ENCODE results near the gene ELAVL2.

The ELAVL2 gene

DNA sequence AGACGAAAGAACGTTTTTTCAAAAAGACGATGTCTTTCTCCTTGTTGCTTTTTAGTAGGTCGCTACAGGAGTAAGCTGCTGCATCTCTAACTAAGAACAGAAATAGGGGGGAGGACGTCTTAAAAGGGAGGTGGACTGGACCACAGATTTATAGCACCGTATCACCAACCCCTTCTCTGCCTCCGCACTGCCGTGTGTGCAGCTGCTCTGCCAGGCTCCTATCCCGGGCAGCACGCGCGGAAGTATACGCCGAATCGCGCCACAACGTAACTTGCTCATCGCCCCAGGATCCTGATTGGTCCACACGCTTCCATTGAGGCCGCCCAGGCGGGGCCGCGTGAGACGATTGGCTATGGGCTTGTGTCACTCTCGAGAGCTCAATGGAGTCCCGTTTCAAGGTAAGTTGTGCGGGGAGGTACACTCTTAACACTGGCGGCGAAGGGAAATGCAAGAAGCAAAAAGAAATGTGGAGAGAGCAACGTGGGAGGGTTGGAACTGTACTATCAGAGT, at the start of gene ELAVL2:
Gene ELAVL2 (minus strand): TSS at position 121 of the 510 bp plus-strand sequence. CDS start 64,006 bp downstream, outside the sequence.
- DNase-seq = peak; percentile 96 to 97

DNA sequence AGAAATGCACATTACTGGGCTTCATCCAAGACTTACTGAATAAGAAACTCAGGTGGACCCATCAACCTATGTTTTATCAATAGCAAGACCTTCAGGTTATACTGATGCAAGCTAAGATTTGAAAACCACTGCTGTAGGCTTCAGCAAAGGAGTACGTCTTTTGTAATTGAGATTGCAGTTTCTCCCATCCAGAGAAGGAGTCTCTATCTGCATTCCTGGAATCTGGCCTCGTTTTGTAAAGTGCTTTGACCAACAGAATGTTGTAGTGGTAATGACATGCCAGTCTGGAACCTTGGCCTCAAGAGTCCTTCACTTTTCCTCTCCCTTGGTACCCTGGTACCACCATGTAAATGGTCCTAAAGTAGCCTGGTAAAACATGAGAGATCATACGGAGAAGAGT, 32.2 kb upstream of the ELAVL2 start:
- DNase-seq = no peak

DNA sequence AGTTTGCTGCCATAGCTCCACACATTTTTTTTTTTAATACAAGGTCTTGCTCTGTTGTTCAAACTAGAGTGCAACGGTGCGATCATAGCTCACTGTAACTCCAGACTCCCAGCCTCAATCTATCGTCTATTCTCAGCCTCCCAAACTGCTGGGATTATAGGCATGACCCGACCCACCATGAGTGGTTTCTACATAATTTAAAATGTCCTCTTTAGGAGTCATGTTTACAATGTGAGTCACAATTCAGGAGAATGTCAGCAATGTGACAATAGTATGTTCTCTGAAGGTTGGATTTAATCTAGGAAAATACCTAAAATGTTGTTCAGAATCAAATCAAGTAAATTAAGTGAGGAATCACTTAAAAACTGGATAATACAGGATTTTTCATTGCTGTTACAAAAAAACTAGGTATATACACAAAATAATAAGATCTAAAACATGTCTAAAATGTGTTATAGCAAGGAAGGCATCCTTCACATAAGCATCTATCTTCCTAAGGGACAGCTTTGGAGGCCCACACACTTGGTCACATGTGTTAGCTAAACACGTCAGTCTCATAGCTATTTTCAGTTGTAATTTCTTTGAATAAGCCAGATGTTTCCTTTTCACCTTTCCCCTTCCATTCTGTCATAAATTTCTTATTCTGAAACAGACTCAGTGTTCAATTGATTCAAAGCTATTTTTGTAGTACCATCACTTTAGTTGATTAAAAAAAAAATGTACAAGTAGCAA, 30.0 kb upstream of the ELAVL2 start:
- DNase-seq = no peak

DNA sequence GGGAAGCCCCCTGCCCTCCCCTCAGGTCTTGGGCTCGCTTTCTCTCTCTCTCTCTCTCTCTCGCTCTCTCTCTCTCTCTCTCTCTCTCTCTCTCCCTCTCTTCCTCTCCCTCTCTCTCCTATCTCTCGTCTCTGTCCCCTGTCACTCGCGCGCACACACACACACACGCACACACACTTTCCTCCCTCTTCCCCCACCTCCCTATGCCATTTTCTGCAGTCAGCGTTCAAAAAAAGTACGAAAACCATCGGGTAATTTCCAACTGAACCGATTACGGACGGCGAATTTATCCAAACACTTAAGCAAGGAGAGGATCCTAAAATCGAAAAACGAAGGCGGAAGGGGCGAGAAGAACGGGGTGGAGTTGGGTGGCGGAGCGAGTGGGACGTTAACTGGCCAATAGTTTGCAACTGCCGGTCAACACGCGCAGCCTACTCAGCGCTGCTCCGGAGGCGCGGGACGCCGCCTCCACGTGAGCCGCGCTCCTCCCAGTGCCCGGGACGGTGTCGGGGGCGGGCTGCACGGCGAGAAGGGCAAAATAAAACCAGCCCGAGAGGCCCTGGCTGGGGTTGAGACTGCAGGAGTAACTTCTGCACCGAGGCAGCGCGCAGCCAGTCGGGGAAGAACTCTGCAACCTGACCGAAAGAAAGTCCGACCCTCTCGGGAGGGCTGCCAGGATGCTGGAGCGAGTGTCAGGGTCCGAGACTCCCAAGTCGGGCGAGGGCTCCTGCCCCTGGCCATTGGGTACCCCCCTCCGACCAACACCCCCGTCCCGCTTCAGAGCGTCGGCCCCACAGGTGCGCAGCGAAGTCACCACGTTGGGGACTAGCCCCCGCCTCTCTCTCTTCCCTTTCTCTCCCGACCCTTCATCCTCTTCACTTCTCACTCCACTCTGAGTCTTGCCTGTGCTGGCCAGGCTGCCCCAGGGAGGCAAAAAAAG, 24.9 kb upstream of the ELAVL2 start:
- DNase-seq = no peak

DNA sequence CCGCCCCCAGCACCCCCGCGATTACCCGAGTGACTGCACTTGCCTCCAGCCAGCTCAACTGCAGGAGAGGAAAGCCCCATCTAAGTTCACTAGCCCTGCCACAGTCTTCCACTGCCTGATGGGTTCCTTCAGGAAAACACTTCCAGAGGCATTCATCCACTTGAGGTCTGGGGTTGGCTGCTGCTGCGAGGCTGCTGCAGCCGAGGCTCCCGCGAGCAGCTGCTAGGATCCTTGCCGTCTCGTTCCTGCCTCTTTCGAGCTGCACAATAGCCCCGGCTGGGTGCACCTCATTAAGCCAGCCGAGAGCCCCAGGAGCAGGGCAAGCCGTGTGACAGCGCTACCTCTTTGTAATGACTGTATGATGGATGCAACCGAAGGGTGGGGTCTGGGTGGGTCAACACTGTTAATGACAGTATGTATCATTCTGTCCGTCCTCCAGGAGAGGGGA, 24.2 kb upstream of the ELAVL2 start:
- no peak for DNase-seq

DNA sequence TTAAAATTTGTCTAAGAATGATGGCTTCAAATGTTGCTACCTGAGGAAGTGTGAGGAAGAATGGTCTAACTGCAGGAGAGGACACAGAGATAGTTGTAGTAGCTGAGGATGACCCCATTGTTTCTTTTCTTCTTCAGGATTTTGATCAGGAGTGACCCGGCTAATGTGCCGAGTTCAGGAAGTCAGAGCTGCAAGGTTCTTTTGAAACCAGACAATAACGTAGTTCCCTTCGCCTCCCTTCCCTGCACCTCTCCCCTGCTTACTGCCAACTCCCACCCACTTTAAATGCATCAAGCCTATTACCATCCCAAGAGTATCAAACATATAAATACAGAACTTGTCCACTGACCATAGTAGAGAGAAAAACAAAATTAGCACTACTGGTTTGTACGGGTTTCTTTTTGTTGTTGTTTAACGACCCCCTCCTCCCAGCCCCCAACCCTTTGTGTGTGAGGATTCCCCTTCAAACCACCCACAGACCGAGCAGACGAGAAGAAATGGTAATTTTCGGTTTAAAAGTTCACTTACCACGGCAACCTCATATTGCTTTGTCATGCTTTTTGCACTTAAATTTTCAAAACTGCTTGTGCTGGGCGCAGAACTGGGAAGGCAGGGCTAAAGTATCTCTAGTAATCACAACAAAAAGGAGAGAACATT, 23.5 kb upstream of the ELAVL2 start:
- DNase-seq = no peak

DNA sequence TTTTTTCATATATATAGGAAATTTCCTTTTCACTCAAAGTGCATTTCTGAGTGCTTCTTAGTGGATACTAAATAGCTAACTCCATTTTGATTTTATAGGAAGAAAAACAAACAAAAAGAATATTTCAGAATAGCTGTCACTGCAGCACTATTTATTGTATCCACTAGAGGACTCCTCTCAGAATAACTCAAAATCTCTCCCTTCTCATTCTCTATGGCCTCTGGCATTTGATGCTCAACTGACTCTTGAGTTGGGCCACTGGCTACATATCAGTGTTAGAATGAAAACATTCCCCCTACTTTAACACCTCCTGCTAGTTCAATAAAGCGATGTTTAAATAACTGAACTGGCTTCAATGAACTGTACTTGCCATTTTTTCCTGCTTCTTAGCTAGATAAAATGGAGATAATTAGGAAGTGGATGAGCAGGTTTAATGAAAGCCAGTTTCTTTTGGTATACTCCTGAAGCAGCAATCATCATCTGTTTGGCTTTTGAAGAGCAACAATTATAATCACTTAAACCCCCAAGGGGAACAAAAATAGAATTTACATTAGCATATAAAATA, 16.6 kb upstream of the ELAVL2 start:
- DNase-seq = no peak

DNA sequence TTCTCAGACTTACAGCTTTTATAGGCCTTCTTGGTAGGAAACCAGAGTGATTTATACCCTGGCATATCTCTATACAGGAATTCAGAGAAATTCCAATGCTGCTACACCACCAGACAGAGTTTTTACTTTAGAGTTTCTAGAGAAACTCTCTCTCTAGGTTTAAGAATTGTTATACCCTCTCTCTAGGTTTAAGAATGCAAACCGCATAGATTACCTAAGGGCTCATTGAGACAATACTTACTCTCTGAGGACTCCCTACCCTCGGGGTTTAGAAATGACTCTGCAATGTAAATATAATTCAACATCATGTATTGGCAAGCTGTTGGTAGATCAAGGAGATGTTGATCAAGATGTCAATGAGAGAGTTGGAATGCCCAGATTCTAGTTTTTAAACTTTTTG, 15.3 kb upstream of the ELAVL2 start:
- no peak for DNase-seq

DNA sequence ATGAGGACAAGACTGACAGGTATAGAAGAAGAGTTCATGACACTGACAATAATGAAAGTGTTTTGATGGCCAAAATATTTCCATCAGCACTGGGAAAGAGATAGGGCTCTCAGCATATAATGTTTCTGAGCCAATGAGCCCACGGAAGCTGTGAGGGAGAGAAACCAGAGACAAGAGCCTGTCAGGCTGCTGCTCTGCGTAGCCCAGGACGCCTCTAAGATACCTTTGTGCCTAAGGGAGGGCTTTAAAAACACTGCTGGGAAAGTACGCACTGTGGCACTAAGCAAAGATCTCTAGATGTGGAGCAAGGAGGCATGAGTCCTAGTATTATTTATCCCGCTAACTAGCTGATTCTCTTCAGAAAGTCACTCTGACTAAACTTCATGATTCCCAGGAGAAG, 11.0 kb upstream of the ELAVL2 start:
- DNase-seq = no peak

DNA sequence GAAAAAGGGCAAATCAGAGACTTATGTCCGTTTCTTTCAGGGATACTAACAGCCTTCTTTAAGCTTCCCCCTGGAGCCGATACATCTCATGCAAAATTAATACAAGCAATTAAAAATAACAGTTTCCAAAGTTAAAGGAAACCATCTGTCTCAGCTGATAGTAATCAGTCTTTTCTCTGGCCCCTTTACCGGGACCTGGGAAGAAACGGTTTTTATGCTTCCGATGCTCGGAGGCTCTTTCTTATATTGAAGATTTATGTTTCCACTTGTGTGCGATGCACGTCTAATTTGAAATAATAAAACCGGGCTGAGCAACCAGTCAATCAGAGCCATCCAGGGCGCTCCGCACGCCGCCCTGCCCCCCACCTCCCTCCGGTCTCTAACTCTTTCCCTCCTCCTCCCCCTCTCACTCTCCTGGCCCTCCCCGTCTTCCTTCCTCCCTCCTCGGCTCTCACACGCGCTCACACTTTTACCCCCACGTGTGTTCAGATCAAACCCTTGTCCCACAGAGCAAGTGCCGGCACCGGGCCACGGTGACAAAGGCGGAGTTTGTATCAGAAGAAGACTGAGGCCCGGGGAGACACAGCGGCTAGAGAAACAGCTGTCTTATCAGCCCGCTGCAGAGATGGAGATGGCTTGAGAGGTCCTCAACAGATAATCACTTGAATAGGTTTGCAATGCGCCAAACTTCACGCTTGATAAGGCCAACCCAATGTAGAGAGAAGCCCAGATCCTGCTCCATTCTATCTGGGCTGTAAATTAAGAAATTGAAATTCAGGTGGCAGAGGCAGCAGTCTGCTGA, 5.1 kb upstream of the ELAVL2 start:
- no peak for DNase-seq

DNA sequence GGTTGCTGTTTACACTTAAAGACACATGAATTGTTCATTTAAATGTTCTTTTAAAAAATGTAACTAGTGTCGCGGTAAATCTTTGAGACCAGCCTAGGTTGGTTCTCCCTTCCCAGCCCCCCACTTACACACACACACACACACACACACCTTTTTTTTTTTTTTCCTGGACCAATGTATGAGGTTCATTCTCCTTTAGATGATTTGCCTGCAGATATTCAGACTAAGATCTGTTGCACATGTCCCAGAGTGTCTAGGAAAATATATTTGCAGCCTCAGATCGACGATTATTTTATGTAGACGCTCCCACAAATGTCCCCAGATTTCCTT, 4.4 kb upstream of the ELAVL2 start:
- DNase-seq = no peak

DNA sequence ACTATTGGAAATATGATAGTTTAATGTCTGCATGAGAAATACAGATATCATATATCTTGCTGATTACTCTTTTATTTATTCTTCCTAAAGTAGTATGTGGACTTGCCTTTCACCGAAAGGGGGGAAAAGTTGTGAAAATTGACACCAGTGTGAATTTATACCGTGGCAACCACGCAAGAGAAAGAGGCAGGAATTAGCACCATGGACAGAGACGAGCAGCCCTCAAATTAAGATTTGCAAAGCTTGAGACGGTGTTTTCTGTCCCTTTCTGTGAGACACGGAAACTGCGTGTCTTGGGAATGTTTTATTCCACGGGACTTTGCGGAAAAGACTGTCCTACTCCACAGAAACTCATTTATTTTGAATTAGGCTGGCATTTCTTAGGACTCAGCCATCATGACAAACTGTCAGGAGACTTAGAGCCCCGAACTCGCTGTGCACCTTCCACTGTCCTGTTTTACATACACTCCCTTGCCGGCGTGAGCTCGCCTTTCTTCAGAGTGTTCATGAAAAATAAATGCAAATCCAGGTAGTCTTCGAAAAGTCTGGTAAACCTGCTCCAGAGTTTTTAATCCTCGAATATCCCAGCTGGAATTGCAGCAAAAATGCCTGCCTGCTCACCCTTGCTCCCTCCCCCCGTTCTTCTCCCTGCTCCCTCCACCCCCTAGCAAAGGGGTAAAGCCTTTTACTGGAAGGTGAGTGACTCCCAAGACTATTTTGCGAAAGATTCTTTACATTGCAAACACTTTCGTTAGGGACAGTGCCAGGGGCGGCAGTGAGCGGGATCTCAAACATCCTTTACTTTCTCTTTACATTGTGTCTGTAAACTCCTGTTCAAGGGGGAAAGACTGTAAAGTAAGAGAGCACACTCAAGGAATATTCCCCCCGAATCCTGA, 3.8 kb upstream of the ELAVL2 start:
- DNase-seq = no peak

DNA sequence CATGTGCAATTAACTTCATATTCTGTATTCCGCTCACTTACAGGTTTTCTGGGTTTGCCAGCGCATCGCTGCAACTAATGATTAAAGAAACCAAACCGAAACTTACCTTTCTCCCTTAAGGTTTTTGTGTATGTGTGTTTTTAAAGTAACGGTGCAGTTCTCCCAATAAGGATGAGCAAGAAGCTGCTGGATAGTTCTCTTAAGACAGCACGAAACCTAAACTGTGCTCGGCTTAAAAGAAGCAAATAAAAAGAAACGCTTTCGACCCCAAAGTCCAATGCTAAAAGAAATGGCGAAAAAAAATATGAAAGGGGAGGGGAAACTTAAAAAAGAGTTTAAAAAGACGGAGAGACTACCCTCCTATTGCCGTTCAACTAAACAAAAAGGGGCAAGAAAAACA, 340 bp downstream of the ELAVL2 start:
- DNase-seq = peak in 1 of 2 experiments; percentile 13

DNA sequence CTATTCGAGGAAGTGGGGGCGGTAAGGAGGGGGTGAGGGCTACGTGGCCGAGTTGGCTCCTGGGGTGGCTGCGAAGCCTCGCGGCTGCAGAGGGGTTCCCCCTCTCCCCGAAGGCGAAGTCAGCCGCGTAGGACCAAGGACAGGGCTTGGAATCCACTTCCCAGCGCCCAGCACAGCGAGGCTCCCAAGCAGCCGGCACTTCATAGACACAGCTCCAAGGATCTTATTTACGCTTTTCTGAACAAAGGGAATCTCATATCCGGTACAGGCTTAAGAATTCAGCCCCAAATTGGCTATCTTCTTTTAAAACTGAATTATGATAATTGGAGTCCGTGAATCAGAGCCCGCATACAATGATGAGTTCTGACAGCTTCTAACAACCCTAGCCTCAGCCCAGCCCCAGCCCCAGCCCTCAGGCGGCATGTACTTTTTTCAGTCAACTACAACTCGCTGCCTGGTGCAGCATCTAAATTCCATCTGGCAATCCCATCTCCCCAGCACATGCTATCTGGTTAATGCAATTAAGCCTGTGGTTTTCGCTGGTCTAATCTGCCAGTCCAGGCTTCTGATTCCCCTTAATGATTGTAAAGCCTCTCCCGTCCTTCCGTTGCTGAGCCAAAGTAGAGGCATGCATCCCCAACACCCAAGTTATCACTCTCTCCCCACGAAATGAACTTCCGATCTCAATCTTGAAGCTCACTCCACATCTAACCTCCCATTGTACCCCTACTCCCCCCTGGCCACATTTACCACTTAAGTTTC, 1.0 kb downstream of the ELAVL2 start:
- peak in 1 of 2 experiments; percentile 21 for DNase-seq

DNA sequence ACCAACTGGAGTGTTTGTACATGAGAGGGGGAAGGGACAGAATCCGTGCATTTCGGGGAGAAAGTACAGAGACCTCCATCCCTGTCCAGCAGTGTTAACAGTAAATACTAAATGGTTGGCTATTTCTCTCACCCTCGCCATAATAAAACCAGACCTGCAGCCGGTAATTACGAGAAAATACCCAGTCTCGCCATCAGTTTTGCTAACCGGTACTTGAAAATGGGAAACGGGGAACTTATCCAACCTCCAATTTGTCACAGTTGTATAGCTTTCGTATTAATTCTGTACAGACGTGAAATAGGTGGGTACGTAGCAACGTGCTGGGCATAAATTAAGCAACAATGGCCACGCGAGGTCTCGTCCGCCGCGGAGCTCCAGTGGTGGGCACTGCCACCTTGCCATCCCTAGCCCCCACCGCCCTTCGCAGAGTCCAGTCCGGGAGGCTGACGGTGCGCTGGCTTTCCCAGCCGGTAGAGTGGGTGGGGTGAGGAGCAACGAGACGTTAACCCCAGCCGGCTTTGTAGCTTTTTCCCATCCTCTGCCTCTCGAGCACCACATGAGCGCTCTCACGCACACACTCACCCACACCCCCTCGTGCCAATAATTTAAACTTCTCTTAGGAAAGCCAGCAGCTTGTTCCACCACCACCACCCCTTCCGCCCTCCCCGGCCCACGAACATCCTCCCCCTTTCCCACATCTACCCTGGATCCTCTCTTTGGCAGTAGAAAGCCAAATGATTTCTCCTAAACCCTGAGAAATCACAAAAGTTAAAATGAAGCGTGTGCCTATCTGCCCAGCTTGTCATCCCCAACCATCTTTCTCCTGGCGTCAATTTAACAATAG, 1.8 kb downstream of the ELAVL2 start:
- no peak for DNase-seq

DNA sequence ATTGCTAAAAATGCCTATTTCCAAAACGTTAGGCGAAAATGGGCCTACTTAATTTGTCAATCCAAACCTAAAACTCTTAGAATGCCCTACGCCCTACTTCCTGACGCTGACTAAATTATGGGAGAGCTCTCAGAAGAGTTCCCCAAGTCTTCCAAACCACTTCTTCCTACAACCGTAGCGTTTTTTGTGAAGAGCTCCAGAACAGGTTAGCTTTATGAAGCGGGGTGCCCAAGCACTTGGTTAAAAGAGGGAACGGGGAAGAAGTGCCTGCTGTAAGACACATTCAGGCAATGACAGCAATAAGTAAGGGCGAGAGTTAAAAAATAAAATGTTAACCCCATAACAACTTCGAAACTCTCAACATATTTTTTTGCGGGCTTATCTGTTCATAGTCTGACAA, 2.8 kb downstream of the ELAVL2 start:
- DNase-seq = no peak

DNA sequence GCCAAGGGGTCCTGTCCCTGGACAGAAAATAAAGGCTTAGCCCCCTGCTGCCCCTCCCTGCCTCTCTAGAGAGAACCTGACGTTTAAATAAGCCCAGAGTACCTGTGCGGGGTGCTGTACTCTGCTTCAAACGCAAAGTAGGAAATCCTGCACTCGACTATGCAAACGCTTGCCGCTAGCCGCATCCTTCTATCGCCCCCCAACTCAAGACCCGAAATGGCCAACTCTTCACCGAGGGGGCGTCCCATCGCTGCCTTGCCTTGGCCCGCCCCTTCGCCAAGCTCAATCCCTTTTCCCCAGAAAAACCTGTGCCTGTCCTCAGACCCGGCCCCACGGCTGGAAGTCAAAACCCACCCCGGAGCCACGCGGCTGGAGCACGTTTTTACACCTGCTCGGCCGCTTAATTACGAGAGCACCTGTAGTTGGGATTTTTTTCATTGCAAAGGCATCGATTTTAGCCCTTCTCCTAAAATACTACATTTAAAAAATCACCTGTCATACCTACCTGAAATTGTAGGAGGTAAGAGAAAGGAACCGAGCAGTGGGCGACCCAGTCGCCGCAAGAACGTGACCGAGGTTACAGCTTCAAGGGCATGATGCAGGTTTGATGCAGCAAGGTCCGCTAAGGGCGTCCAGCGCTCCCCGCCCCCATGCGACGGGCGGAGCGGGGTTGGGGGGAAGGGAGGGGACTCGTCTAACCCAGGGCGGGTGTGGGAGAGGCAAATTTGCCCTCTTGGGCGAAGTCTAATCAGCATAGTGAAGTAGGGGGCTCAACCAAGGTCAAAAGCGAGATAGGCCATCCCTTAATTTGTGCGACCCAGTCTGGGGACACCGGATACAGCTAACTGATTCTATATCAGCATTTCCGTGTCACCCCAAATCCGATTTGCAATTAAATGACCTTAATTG, 3.5 kb downstream of the ELAVL2 start:
- DNase-seq = no peak

Data from cerebellar nuclear complex (tissue), 1 donor.